HEK293 (cell line): ENCODE results near the gene NOVA1.
A peak's percentile ranks its signal among the peaks of the same experiment; 100 is the strongest.

Experiments
- CTCF ChIA-PET: fragments of 350-600 bp; formaldehyde crosslinking; extraction: SDS; loops from one replicate; lab custom pipeline; 2021; ENCODE audit warnings: antibody characterized with exemption; lab: Yijun Ruan, JAX
- POLR2A ChIA-PET: fragments of 300-600 bp; formaldehyde crosslinking; extraction: SDS; loops from one replicate; lab custom pipeline; 2020; ENCODE audit warnings: antibody characterized with exemption, inconsistent platforms; lab: Yijun Ruan, JAX
- H3K27ac ChIP-seq: fragments of 200-500 bp; sonication (Bioruptor generic); 2 replicates; pipeline ENCODE4 v1.5.1; 2014; ENCODE audit warnings: low read depth, low read length, control low read depth, inconsistent platforms; ENCODE audit errors: extremely low read depth
- H3K36me3 ChIP-seq, 2 experiments: fragments of 200-500 bp in 1 of 2; sonication (Bioruptor generic) in 1 of 2; 1 replicate in 1 of 2; 2 replicates in 1 of 2; pipeline ENCODE4 v1.5.1; 2014 to 2017; ENCODE audit warnings: inconsistent platforms in 2 of 2, low read length in 2 of 2; ENCODE audit not compliant: control insufficient read depth in 2 of 2, insufficient read depth in 1 of 2
- H3K4me1 ChIP-seq: fragments of 200-500 bp; sonication (Bioruptor generic); 2 replicates; pipeline ENCODE4 v1.5.1; 2014; ENCODE audit warnings: mild to moderate bottlenecking, low read length, inconsistent platforms; ENCODE audit not compliant: control insufficient read depth, insufficient read depth
- H3K4me3 ChIP-seq: 2 replicates; pipeline ENCODE4 v1.5.1; 2011; ENCODE audit warnings: low read depth, mild to moderate bottlenecking, control low read depth, low read length, moderate library complexity
- H3K9me3 ChIP-seq: fragments of 200-500 bp; sonication (Bioruptor generic); 2 replicates; pipeline ENCODE4 v1.5.1; 2014; ENCODE audit warnings: low read depth, low read length, inconsistent platforms; ENCODE audit not compliant: control insufficient read depth, insufficient read depth
- GFI1B ChIP-seq: fragments of 450-650 bp; formaldehyde crosslinking; IDR thresholded peaks from 2 replicates; pipeline ENCODE4 v1.5.1; 2016; ENCODE audit warnings: missing biosample characterization, missing genetic modification characterization
- HOXA7 ChIP-seq: sonication (generic); formaldehyde crosslinking; IDR thresholded peaks from 2 replicates; pipeline ENCODE4 v1.8.1; 2022; ENCODE audit warnings: missing genetic modification reagents, borderline replicate concordance
- MZF1 ChIP-seq: fragments of 450-650 bp; formaldehyde crosslinking; IDR thresholded peaks from 2 replicates; pipeline ENCODE4 v1.5.1; 2017; ENCODE audit warnings: missing biosample characterization, missing genetic modification characterization, borderline replicate concordance
- OSR2 ChIP-seq: fragments of 450-650 bp; formaldehyde crosslinking; IDR thresholded peaks from 2 replicates; pipeline ENCODE4 v1.5.1; 2016; ENCODE audit warnings: missing biosample characterization, missing genetic modification characterization
- PRDM4 ChIP-seq: fragments of 450-650 bp; formaldehyde crosslinking; IDR thresholded peaks from 2 replicates; pipeline ENCODE4 v1.5.1; 2017; ENCODE audit warnings: missing biosample characterization, missing genetic modification characterization
- SP7 ChIP-seq: fragments of 450-650 bp; formaldehyde crosslinking; IDR thresholded peaks from 2 replicates; pipeline ENCODE4 v1.5.1; 2016; ENCODE audit warnings: missing biosample characterization, missing genetic modification characterization
- TSHZ1 ChIP-seq: fragments of 450-650 bp; formaldehyde crosslinking; IDR thresholded peaks from 2 replicates; pipeline ENCODE4 v1.5.1; 2016; ENCODE audit warnings: missing biosample characterization, missing genetic modification characterization, borderline replicate concordance
- ZFHX2 ChIP-seq: fragments of 450-650 bp; formaldehyde crosslinking; conservative IDR thresholded peaks from 2 replicates; pipeline ENCODE4 v1.5.1; 2016; ENCODE audit warnings: missing biosample characterization, missing genetic modification characterization
- ZFP37 ChIP-seq: fragments of 450-650 bp; formaldehyde crosslinking; IDR thresholded peaks from 2 replicates; pipeline ENCODE4 v1.5.1; 2016; ENCODE audit warnings: missing biosample characterization, missing genetic modification characterization
- ZIC2 ChIP-seq: fragments of 450-650 bp; formaldehyde crosslinking; IDR thresholded peaks from 2 replicates; pipeline ENCODE4 v1.5.1; 2016; ENCODE audit warnings: missing biosample characterization, missing genetic modification characterization
- ZNF23 ChIP-seq: fragments of 450-650 bp; formaldehyde crosslinking; IDR thresholded peaks from 2 replicates; pipeline ENCODE4 v1.5.1; 2016; ENCODE audit warnings: missing biosample characterization, missing genetic modification characterization, borderline replicate concordance
- ZNF239 ChIP-seq: fragments of 450-650 bp; formaldehyde crosslinking; IDR thresholded peaks from 2 replicates; pipeline ENCODE4 v1.5.1; 2016; ENCODE audit warnings: missing biosample characterization, missing genetic modification characterization
- ZNF311 ChIP-seq: fragments of 450-650 bp; formaldehyde crosslinking; IDR thresholded peaks from 2 replicates; pipeline ENCODE4 v1.5.1; 2017; ENCODE audit warnings: missing biosample characterization, missing genetic modification characterization, borderline replicate concordance
- ZNF391 ChIP-seq: fragments of 450-650 bp; formaldehyde crosslinking; IDR thresholded peaks from 2 replicates; pipeline ENCODE4 v1.5.1; 2016; ENCODE audit warnings: low read depth, missing biosample characterization, missing genetic modification characterization, borderline replicate concordance
- ZNF394 ChIP-seq: fragments of 450-650 bp; formaldehyde crosslinking; IDR thresholded peaks from 2 replicates; pipeline ENCODE4 v1.5.1; 2016; ENCODE audit warnings: missing biosample characterization, missing genetic modification characterization, mild to moderate bottlenecking, moderate library complexity, borderline replicate concordance
- ZNF404 ChIP-seq: fragments of 450-650 bp; formaldehyde crosslinking; IDR thresholded peaks from 2 replicates; pipeline ENCODE4 v1.5.1; 2017; ENCODE audit warnings: missing biosample characterization, missing genetic modification characterization
- ZNF544 ChIP-seq: fragments of 450-650 bp; formaldehyde crosslinking; IDR thresholded peaks from 2 replicates; pipeline ENCODE4 v1.5.0; 2017; ENCODE audit warnings: missing biosample characterization, missing genetic modification characterization
- ZNF660 ChIP-seq: fragments of 450-650 bp; IDR thresholded peaks from 2 replicates; pipeline ENCODE4 v1.5.1; 2018; ENCODE audit warnings: missing biosample characterization, mild to moderate bottlenecking, missing genetic modification characterization
- ZNF843 ChIP-seq: fragments of 450-650 bp; formaldehyde crosslinking; IDR thresholded peaks from 2 replicates; pipeline ENCODE4 v1.5.1; 2016; ENCODE audit warnings: missing biosample characterization, missing genetic modification characterization
- TF ChIP-seq, protein P1 (sequence below): fragments of 450-650 bp; formaldehyde crosslinking; IDR thresholded peaks from 2 replicates; pipeline ENCODE4 v1.5.1; 2017; ENCODE audit warnings: missing biosample characterization, mild to moderate bottlenecking, missing genetic modification characterization, moderate library complexity

Gene NOVA1

GRCh38 chr14:26595926-26596542 is 1.8 kb downstream of the NOVA1 start:
- ChIA-PET CTCF (no interaction called here), POLR2A (no interaction called here)
- peak overlapping the region; percentile 79 for H3K4me3 ChIP-seq
- H3K36me3 ChIP-seq = no peaks in the 10 kb centered on the region
- no peaks in the 10 kb centered on the region for H3K4me1 ChIP-seq
- TF ChIP-seq TSHZ1 (no peak), SP7 (tag by site-specific recombination) (no peak), ZFP37 (tag by site-specific recombination) (no peak), ZNF394 (tag by site-specific recombination) (no peak), ZNF311 (tag by site-specific recombination) (no peak), ZIC2 (tag by site-specific recombination) (no peak), GFI1B (tag by site-specific recombination) (no peak), ZNF239 (tag by site-specific recombination) (no peak)
- H3K9me3 ChIP-seq = no peaks in the 10 kb centered on the region
- no peak overlapping the region for H3K27ac ChIP-seq

DNA sequence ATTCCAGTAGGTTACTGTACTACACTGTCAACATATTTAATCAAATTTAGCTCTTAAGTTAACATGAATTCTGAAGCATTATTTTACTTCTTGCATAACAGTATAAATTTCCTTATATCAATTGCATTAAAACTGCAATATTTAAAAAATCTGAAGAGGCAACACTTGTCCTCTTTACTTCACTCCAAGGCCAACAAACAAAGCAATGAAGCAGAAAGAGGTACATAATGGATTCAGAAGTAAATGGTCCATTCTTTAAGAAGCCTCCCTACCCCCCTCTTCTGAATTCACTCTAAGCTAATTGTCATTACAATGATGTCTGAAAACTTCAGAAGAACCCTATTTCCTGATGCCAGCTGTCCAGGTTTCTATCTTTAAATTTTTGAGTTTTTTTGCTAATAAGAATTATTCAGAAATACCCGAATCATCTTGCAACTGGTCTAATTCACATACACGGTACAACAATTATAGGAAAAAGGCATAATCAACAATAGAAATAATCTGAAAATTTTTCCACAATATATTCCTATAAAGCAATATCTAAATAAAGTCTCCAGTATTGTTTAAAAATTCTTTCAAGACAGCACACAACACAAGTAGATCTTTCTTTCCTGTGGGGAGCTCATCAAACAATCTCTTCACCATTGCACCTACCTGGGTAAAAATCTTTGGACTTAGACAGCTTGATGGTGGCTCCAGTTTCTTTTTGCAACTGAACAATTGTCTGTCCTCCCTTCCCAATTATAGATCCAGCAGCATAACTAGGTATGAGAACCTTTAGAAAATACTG is 2.9 kb downstream of the NOVA1 start:
- Histone ChIP-seq H3K4me3 (no peak overlapping the region), H3K4me1 (no peaks in the 10 kb centered on the region), H3K9me3 (no peaks in the 10 kb centered on the region), H3K27ac (no peak overlapping the region), H3K36me3 (no peaks in the 10 kb centered on the region)
- POLR2A ChIA-PET = no interaction called here
- no peak for TF ChIP-seq HOXA7
- TF ChIP-seq ZNF23 = no peak
- TF ChIP-seq ZNF404 (tag by site-specific recombination) = no peak
- TF ChIP-seq ZNF544 (tag by site-specific recombination) = no peak
- no peak for TF ChIP-seq PRDM4 (tag by site-specific recombination)
- TF ChIP-seq ZNF660 = no peak
- TF ChIP-seq ZNF391 = no peak
- TF ChIP-seq OSR2 (tag by site-specific recombination) = no peak
- no peak for TF ChIP-seq MZF1
- no peak for TF ChIP-seq ZFHX2 (tag by site-specific recombination)
- TF ChIP-seq, protein P1, sequence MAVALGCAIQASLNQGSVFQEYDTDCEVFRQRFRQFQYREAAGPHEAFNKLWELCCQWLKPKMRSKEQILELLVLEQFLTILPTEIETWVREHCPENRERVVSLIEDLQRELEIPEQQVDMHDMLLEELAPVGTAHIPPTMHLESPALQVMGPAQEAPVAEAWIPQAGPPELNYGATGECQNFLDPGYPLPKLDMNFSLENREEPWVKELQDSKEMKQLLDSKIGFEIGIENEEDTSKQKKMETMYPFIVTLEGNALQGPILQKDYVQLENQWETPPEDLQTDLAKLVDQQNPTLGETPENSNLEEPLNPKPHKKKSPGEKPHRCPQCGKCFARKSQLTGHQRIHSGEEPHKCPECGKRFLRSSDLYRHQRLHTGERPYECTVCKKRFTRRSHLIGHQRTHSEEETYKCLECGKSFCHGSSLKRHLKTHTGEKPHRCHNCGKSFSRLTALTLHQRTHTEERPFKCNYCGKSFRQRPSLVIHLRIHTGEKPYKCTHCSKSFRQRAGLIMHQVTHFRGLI (tag by site-specific recombination) = no peak
- no peak for TF ChIP-seq ZNF843 (tag by site-specific recombination)
- CTCF ChIA-PET = no interaction called here
